Measurements from ENCODE around the gene PARP15.

- TF ChIP-seq CTCF (IDR thresholded peaks at IDR 0.05) (no peak), POLR2A (IDR thresholded peaks at IDR 0.05) (no peak)
Observed at GRCh38 chr3:122619040-122619439, 41.6 kb downstream of the PARP15 start.
